Measurements from ENCODE around the gene GIPC2.

DNA sequence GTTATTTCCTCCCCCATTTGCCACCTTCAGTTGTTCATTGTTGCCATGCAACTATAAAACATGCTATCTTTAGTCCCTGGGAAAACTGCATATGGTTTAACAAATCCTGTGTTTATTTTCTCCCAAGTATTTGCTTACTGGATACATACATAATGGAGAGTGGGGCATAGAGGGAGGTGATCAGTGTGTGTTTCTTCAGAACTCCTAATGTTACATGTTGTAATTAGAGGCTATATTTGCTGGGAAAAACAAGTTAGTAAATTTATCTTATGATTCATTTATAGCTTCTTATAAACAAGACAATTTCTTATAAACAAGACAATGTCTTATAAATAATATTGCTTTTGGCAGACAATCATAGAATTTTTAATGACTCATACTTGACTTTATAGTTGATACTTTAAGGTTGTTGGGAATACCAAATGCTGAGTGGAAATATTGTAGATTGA lies 7.3 kb upstream of the GIPC2 start:
- TF ChIP-seq EP300 (IDR thresholded peaks at IDR 0.05; ENCODE audit: borderline replicate concordance) (no peak), CREB1 (IDR thresholded peaks at IDR 0.05; ENCODE audit: low read depth) (no peak)
